Loucy (cell line): ENCODE data around the gene UNC79.

ENCODE experiments used
- H2AFZ ChIP-seq: fragments of 200-600 bp; sonication (generic); 2 replicates; pipeline ENCODE4 v1.6.0; 2016; ENCODE audit warnings: antibody characterized with exemption, mild to moderate bottlenecking, low read length, moderate library complexity
- H3F3A ChIP-seq: fragments of 200-600 bp; 2 replicates; pipeline ENCODE4 v1.6.0; 2016; ENCODE audit warnings: antibody characterized with exemption, low read depth, mild to moderate bottlenecking
- H3K27me3 ChIP-seq: fragments of 200-600 bp; sonication (generic); 2 replicates; pipeline ENCODE4 v1.6.1; 2014; ENCODE audit warnings: low read length, mild to moderate bottlenecking; ENCODE audit not compliant: insufficient read depth, poor library complexity, severe bottlenecking
- H3K36me3 ChIP-seq: fragments of 200-600 bp; sonication (generic); 2 replicates; pipeline ENCODE4 v1.6.1; 2016; ENCODE audit warnings: low read length; ENCODE audit not compliant: insufficient read depth
- H3K4me1 ChIP-seq: fragments of 200-600 bp; sonication (generic); 2 replicates; pipeline ENCODE4 v1.5.1; 2014; ENCODE audit warnings: low read length, mild to moderate bottlenecking; ENCODE audit not compliant: insufficient read depth, poor library complexity, severe bottlenecking
- H3K4me2 ChIP-seq: fragments of 200-600 bp; sonication (generic); 2 replicates; pipeline ENCODE4 v1.6.0; 2014; ENCODE audit warnings: antibody characterized with exemption, low read length, low read depth, mild to moderate bottlenecking; ENCODE audit not compliant: poor library complexity, severe bottlenecking
- H3K4me3 ChIP-seq: fragments of 200-600 bp; sonication (generic); 2 replicates; pipeline ENCODE4 v1.5.1; 2014; ENCODE audit warnings: low read length, mild to moderate bottlenecking, mixed read lengths; ENCODE audit not compliant: poor library complexity, severe bottlenecking
- H3K79me2 ChIP-seq: fragments of 200-600 bp; sonication (generic); 2 replicates; pipeline ENCODE4 v1.6.1; 2014; ENCODE audit warnings: low read length; ENCODE audit not compliant: insufficient read depth
- H3K9ac ChIP-seq: fragments of 200-600 bp; sonication (generic); 2 replicates; pipeline ENCODE4 v1.6.0; 2014; ENCODE audit warnings: mild to moderate bottlenecking, low read depth, low read length, moderate library complexity; ENCODE audit not compliant: poor library complexity, severe bottlenecking
- H3K9me2 ChIP-seq: fragments of 200-600 bp; sonication (generic); replicated peaks from 2 replicates; pipeline ENCODE4 v1.6.1; 2016; ENCODE audit warnings: low read depth, low read length, mixed read lengths
- H3K9me3 ChIP-seq: fragments of 200-600 bp; sonication (generic); 2 replicates; pipeline ENCODE4 v1.6.1; 2014; ENCODE audit warnings: mild to moderate bottlenecking, antibody characterized with exemption, low read length, low read depth; ENCODE audit not compliant: insufficient read depth
- H4K20me1 ChIP-seq: fragments of 200-600 bp; sonication (generic); 2 replicates; pipeline ENCODE4 v1.6.0; 2014; ENCODE audit warnings: antibody characterized with exemption, low read length, mild to moderate bottlenecking; ENCODE audit not compliant: insufficient read depth, poor library complexity, severe bottlenecking
- CTCF ChIP-seq: fragments of 200-600 bp; sonication (generic); conservative IDR thresholded peaks from 2 replicates; pipeline ENCODE4 v1.5.1; 2014; ENCODE audit warnings: mild to moderate bottlenecking, antibody characterized with exemption, low read length
- EZH2phosphoT487 ChIP-seq: fragments of 200-600 bp; IDR thresholded peaks from 2 replicates; pipeline ENCODE4 v1.6.1; 2018; ENCODE audit warnings: antibody characterized with exemption, mild to moderate bottlenecking, moderate library complexity, borderline replicate concordance

UNC79 gene

DNA sequence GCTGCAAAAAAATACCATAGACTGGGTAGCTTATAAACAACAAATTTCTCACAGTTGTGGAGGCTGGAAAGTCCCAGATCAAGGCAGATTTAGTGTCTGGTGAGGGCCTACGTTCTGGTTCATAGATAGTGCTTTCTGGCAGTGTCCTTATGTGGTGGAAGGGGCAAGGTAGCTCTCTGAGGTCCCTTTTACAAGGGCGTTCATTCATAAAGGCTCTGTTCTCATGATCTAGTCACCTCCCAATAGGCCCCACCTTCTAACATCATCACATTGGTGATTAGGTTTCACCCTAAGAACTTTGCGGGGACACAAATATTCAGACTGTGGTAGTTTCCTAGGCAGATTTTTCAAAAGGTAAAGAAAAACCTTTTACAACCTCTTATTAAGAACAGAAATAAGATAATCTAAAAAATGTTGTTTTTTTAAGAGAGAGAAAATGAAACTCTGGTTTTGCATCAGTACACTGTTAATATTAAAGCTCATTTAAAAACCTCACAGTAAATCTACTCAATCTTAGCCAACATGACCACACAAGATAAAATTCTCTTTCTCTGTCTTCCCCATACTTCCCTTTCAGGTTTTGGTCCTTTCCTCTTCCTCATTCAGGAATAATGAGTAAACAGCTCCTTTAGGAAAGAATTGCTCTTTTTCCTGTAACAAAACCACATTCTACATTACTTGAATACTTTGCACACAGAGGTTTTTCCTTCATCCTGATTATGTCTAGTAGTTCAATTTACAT, 117.5 kb downstream of the UNC79 start:
- no peak for TF ChIP-seq CTCF
- Histone ChIP-seq H4K20me1 (no peaks in the 10 kb centered on the region), H3K9me3 (no peaks in the 10 kb centered on the region), H3K4me2 (peak overlapping the region; percentile 56), H3K79me2 (no peaks in the 10 kb centered on the region), H2AFZ (0 out of 2 replicates have a peak overlapping the region, but pooled peaks have one; percentile 9), H3K4me1 (peaks cover 21% of the 10 kb centered on the region), H3F3A (no peaks in the 10 kb centered on the region), H3K9ac (peak overlapping the region; percentile 42), H3K9me2 (no peaks in the 10 kb centered on the region), H3K4me3 (peak overlapping the region; percentile 53), H3K36me3 (0 out of 2 replicates have a peak, but pooled peaks cover 4% of the 10 kb centered on the region), H3K27me3 (no peaks in the 10 kb centered on the region)

- H3K9me3 ChIP-seq: no peaks in the 10 kb centered on the region
- TF ChIP-seq CTCF (no peak), EZH2phosphoT487 (no peak)
- H3K27me3 ChIP-seq: no peaks in the 10 kb centered on the region
- no peaks in the 10 kb centered on the region for H3F3A ChIP-seq
- H3K4me2 ChIP-seq: peak overlapping the region; percentile 56
- H2AFZ ChIP-seq: peak overlapping the region; percentile 23; the same call in 1 of the 2 replicates
- H4K20me1 ChIP-seq: no peaks in the 10 kb centered on the region
- peak overlapping the region; percentile 42 for H3K9ac ChIP-seq
- 0 out of 2 replicates have a peak, but pooled peaks cover 3% of the 10 kb centered on the region for H3K36me3 ChIP-seq
- peaks cover 21% of the 10 kb centered on the region for H3K4me1 ChIP-seq
- no peaks in the 10 kb centered on the region for H3K79me2 ChIP-seq
- peak overlapping the region; percentile 53 for H3K4me3 ChIP-seq
- H3K9me2 ChIP-seq: no peaks in the 10 kb centered on the region
These were observed 118.9 kb downstream of the UNC79 start for GRCh38 chr14:93549595-93549994.

DNA sequence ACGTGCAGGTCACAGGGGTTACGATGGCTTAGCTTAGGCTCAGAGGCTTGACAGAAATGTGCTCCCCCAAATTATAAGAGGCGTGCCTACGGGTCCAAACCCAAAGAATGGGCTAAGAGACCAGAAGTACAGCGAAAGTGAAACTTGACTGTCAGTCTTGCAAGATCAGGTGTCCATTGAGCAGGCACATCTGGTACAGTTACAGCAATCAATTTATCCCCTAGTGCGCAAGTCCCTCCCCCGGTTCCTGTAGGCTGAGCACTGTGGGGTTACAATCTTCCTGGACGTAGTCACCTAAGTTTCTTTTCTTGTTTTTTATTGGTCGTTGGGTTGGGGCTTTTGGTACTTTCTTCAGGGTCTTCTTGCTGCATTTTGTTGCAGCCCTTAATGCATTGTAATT, 134.2 kb downstream of the UNC79 start:
- H3F3A ChIP-seq: no peaks in the 10 kb centered on the region
- TF ChIP-seq EZH2phosphoT487 (no peak), CTCF (no peak)

More for the DNA sequence above, 134.2 kb downstream of the UNC79 start:
- no peaks in the 10 kb centered on the region for H3K9me3 ChIP-seq
- H3K4me3 ChIP-seq: no peak overlapping the region
- no peaks in the 10 kb centered on the region for H3K4me1 ChIP-seq
- H3K9me2 ChIP-seq: no peaks in the 10 kb centered on the region
- H3K79me2 ChIP-seq: no peaks in the 10 kb centered on the region
- H3K9ac ChIP-seq: no peak overlapping the region
- H3K36me3 ChIP-seq: peaks cover 5% of the 10 kb centered on the region; the same call in 1 of the 2 replicates
- H4K20me1 ChIP-seq: no peaks in the 10 kb centered on the region
- no peak overlapping the region for H2AFZ ChIP-seq
- no peak overlapping the region for H3K4me2 ChIP-seq
- no peaks in the 10 kb centered on the region for H3K27me3 ChIP-seq
